GM19397 (cell line): ENCODE results near the gene CRMP1.

Source experiments
- ATAC-seq: cut with Tn5 transposase; IDR thresholded peaks from one replicate; pipeline ENCODE4 v1.9.1; 2021; ENCODE audit warnings: mild to moderate bottlenecking, moderate library complexity; ENCODE audit not compliant: unreplicated experiment

The CRMP1 gene

DNA sequence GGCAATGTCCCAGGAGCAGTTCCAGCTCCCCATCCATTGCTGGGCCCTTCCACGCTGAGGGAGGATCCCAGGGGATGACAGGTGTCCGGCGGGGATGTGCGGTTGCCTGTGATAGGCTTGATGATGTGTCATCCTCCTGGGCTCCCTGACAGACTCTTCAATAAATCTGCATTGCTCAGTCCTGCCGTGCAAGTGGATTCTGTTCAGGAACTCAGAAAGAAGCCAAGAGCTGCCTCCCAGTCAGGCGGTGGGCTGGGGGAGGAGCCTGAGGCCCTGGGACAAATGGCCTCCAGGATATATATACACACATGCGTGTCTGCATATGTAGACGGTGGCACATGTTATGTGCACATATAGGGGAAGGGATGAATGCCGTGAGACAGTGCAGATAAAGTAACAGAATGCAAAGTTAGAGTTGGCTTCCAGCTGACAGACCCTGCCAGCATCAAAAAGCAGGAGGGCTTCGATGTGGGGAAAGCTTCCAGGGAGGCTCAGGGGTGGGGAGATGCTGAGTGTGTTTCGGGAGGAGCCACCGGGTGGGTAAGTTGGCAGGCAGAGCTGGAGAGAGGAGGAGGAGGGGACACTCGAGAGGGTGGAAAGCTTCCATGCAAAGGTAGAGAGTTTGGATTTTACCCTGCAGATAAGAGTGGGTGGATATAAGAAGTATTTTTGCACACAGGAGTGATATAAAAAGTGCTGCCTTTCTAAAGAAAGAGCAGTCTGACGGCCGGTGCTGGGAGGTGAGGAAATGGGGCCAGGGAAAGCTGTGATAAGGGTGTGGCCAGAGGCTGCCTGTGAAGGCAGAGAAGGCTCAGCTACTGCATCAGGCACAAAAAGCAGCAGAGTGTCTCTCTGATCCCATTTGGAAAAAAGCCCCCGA lies 28.5 kb upstream of the CRMP1 start:
- no peak for ATAC-seq

- no peak for ATAC-seq
Observed at GRCh38 chr4:5919571-5919970, 26.7 kb upstream of the CRMP1 start.

DNA sequence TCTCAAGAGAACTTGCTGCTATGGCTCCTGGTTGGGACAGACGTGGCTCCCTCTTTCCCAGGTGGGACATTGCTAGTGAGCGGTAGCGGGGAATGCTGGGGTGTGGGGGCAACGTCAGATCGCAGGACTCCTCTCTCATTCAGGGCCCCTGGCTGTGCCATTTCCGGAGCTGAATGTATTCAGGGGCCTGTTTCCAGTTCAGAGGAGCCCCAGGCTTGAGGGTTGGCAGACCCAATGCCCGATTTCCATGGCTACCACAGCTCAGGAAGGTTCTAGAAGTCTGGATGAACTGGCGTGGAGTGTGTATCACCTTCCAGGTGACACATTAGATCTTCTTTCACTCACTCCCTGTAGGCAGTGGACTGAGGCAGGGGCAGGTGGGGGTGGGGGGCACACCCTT lies 26.2 kb upstream of the CRMP1 start:
- no peak for ATAC-seq

DNA sequence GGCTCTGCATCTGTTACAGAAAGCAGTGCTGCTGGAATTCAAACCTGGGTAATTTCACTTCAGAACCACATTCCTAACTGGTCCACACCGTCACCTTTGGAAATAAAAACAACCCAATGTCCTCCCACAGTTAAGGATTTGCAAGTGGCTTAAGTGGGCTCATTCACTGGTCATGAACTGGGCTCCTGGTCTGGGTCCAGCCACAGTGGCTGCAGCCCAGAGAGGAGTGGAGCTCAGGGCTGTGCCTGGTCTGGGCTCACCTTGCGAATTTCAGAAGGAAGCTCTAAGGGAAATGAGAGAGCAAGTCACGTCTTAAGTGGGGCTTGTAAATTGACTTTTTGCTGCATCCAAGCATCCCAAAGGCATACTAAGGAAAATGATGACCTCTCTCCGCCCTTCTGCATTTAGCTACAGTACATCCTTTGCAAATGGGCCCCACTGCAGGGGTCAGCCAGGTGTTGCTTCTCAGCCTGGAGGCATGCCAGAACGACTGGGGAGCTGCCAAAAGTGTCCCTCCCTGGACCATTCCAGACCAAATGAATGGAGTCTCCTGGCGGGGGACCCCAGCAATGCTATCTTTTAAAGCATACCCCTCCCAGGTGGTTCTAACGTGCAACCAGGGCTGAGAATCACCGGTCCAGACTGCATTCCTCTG lies 25.6 kb upstream of the CRMP1 start:
- ATAC-seq = no peak

GRCh38 chr4:5917672-5918071 lies 24.8 kb upstream of the CRMP1 start:
- no peak for ATAC-seq

- ATAC-seq = no peak
Observed at GRCh38 chr4:5916229-5916628, 23.3 kb upstream of the CRMP1 start.

- ATAC-seq = no peak
Observed at GRCh38 chr4:5913454-5913853, 20.6 kb upstream of the CRMP1 start.

- no peak for ATAC-seq
Observed at GRCh38 chr4:5912614-5913019, 19.7 kb upstream of the CRMP1 start.

DNA sequence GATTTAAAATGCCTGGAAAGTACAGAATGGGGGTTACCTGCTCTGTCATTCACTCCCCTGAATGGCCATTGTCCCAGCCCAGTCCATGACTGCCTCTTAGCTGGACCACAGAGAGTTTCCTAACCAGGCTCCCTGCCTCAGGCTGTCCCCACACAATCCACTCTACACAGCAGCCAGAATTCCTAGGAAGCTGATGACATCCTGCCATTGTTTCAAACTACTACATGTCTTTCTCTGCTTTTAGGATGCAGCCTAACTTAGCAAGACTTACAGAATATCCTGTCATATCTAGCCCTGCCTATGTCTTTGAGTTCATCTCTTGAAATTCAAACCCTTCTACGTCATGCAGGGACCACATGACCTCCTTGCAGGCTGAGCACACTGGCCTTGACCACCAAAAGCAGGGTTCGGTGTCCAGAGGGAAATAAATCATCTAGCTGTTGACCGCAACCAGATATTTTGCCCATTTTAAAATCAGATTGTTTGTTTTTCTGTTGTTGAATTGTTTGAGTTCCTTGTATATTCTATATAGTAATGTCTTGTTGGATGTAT lies 16.1 kb upstream of the CRMP1 start:
- no peak for ATAC-seq

GRCh38 chr4:5906191-5906590 lies 13.3 kb upstream of the CRMP1 start:
- no peak for ATAC-seq

- no peak for ATAC-seq
Observed at GRCh38 chr4:5905714-5906113, 12.8 kb upstream of the CRMP1 start.

DNA sequence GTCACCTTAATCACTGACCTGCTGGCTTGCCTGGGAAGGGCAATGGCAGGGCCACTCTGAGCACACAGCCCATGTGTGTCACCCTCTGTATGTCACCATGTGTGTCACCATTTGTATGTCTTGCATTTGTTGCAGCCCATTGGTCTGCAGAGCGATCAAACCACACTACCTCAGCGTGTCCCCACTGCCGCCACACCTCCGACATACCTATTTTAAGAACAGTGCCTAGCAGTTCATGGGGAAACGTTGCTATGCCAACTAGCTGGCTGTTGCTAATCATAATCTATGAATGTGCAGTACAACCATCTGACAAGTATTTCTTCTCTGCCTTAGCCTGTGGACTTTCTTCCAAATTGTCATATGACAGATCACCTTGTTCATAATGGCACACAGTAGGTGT lies 8.0 kb upstream of the CRMP1 start:
- no peak for ATAC-seq

DNA sequence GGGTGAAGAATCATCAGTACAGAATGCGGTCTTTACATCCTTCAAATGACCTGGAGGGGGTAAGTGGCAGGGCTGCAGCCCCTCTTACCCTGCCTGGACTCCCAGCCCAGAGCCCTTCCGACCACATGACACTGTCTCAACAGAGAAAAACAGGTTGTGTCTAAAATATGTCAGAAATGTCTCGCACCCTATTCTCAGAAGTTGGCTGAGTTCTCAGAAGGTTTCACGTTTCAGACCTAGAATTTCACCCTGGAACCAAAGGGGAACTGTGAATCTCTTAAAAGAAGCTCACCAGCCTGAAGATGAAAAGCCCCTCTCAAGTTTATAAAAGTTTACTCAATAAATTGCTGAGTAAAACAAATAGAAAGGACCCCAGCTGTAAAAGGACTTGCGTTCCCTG lies 7.0 kb upstream of the CRMP1 start:
- ATAC-seq = no peak

DNA sequence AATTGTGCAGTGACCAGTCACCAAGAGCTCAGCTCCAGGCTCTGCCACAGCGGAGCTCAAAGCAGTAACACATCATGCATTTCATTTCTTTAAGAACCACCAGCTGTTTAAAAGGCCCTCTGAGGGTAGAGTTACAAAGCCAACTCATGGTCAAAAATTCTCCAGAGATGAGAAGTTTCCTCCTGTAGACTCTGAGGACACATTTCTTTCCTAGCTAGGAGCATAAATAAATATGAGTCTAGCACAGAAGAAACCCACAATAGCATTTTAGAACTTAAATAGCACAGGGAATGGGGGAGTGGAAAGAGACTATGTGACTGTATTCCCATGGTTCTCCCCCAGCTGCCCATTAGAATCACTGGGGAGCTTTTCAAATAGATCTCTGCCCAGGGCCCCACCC lies 6.5 kb upstream of the CRMP1 start:
- ATAC-seq = no peak

DNA sequence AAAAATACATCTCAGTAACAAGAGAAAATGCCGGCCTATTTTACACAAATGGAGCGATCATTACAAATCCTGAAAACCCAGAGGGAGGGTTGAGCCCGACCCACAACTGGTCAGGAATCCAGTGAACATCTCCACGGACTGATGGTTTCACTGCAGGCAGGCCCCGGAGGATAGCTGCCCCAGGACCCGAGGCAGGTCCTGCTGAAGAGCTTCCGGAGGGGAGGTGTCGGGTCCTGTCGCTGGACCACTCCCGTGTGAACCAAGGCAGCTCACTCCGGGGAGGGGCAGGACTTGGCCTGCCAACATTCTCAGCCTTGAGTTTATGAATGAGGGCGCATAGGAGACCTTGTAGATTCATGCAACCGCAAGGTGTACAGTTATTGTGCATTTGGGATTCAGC lies 4.8 kb upstream of the CRMP1 start:
- ATAC-seq = no peak

DNA sequence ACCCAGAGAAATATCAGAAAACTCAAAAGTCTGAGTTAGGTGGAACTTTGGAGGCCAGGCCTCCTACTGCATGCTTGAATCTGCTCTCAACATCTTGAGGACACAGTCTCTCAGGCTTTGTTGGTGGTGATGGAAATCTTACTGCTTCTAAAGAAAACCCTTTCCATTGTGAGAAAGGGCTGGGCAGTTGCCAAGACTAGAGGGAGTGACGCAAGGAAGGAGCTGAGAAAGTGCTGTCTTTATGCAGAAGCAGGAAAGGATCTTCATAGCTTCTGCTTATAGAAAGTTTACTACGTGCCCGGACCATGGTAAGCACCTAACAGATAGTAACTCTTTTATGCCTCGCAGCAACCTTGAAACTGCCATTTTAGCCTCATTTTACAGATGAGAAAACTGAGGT lies 2.4 kb upstream of the CRMP1 start:
- ATAC-seq = no peak

DNA sequence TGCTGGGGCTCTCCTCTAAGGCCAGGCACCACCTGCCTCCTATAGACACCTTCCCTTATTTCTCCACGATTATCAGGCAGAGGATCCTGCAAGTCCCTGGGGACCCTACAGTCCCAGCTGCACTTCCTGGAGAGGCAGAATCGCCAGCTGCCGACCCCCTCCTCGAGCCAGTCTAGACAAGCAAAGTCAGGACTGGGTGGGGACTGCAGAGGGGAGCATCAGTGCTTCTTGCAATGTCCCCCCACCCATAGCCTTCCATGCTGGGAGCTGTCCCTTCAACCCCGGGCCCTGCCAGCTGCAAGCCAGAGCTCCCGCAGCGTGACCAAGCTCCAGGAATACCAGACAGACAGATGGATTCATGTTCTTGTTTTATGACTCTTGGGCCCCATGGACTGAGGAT lies 1.4 kb upstream of the CRMP1 start:
- ATAC-seq = no peak

DNA sequence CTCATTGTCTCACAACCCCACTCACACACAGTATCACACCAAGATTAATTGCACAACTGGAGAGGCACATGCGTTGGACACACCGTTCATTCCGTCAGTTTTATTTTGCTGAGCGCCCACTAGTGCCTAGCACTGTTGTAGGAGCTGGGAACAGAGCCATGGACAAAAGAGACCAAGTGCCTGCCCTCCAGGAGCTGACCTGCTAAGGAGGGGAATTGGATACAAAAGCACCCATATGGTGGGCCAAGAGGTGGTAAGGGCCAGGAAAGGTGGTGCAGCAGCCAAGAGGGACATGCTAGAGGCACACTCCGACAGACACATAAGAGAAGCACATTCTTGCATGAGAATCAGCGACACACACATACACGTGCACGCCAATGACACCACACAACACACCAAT lies 705 bp upstream of the CRMP1 start:
- ATAC-seq = no peak

GRCh38 chr4:5892323-5893003 lies 423 bp downstream of the CRMP1 start:
- ATAC-seq = no peak

DNA sequence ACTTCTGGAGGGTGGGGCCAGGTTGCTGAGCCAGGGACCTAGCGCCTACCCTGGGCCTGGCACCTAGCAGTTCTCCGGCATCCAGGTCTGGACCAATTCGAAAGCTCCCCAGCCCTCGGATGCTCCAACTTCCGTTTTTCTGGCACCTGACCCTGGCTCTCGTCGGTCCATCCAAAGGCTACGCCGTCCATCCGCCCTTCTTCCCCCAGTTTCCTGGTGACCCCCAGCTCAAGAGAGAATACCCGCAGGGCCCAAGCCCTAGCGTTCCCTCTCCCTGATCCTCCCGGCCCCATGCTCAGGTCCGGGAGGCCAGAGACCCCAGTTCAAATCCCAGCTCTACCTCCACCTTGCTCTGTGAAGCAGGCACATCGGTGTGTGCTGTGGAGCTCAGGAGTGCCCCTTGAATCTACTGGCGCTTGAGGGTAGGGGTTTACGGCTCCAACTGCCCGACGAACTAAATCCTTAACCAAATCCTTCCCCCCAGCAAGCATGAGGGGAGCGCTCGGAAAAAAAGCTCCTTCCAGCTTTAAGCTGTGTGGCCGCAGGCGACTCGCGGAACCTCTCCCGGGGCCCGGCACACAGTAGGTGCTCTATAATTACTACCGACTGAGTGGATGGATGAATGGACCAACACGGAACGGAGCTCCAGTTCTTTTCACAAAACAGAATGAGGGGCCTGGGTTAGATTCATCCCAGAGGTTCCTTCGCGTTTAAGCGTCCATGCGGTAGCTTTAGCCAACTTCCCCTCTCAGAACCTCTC lies 1.1 kb downstream of the CRMP1 start:
- no peak for ATAC-seq
